NCI-H1092 treated with DMSO at 0.1 percent for 48 hours (cell line): Measurements from ENCODE around the gene PRTFDC1.
"Not testable (repeated sequence)": the region's sequence is repeated elsewhere in the genome, so short reads cannot be mapped to it uniquely, and the experiment has no call there.

Experiments used
- DNase-seq: peaks from one replicate; lab custom pipeline; 2025; lab: John Stamatoyannopoulos, UW

Gene PRTFDC1

GRCh38 chr10:24930427-24930826, 22.0 kb downstream of the PRTFDC1 start:
- no peak for DNase-seq

- DNase-seq, result no peak
These were observed 22.5 kb downstream of the PRTFDC1 start for GRCh38 chr10:24929904-24930303.

- DNase-seq, result no peak
These were observed 23.3 kb downstream of the PRTFDC1 start for GRCh38 chr10:24929056-24929544.

GRCh38 chr10:24928163-24928562, 24.2 kb downstream of the PRTFDC1 start:
- no peak for DNase-seq

- DNase-seq, result no peak
These were observed 25.8 kb downstream of the PRTFDC1 start for GRCh38 chr10:24926557-24926956.

- DNase-seq, result no peak
These were observed 26.6 kb downstream of the PRTFDC1 start for GRCh38 chr10:24925799-24926198.

- not testable (repeated sequence) for DNase-seq
These were observed 27.9 kb downstream of the PRTFDC1 start for GRCh38 chr10:24924483-24924882.

GRCh38 chr10:24922222-24922868, 30.1 kb downstream of the PRTFDC1 start:
- not testable (repeated sequence) for DNase-seq

GRCh38 chr10:24920907-24921881, 31.2 kb downstream of the PRTFDC1 start:
- DNase-seq, result no peak

GRCh38 chr10:24920192-24920591, 32.2 kb downstream of the PRTFDC1 start:
- DNase-seq, result not testable (repeated sequence)

- DNase-seq, result not testable (repeated sequence)
These were observed 32.8 kb downstream of the PRTFDC1 start for GRCh38 chr10:24919629-24920028.

- no peak for DNase-seq
These were observed 34.4 kb downstream of the PRTFDC1 start for GRCh38 chr10:24917979-24918378.

- no peak for DNase-seq
These were observed 34.9 kb downstream of the PRTFDC1 start for GRCh38 chr10:24917493-24917892.

GRCh38 chr10:24916365-24916764, 36.0 kb downstream of the PRTFDC1 start:
- DNase-seq, result no peak

GRCh38 chr10:24915304-24915703, 37.1 kb downstream of the PRTFDC1 start:
- DNase-seq, result no peak

- DNase-seq, result no peak
These were observed 38.3 kb downstream of the PRTFDC1 start for GRCh38 chr10:24914148-24914547.

- DNase-seq, result no peak
These were observed 40.2 kb downstream of the PRTFDC1 start for GRCh38 chr10:24912215-24912614.

GRCh38 chr10:24911029-24911428, 41.4 kb downstream of the PRTFDC1 start:
- DNase-seq, result no peak

- DNase-seq, result no peak
These were observed 41.8 kb downstream of the PRTFDC1 start for GRCh38 chr10:24910574-24910973.

GRCh38 chr10:24908793-24909423, 43.5 kb downstream of the PRTFDC1 start:
- DNase-seq, result no peak

- no peak for DNase-seq
These were observed 44.5 kb downstream of the PRTFDC1 start for GRCh38 chr10:24907956-24908355.

GRCh38 chr10:24906372-24906771, 46.0 kb downstream of the PRTFDC1 start:
- no peak for DNase-seq
